HG02798 (cell line): Measurements from ENCODE around the gene LY6G6D.

ENCODE experiments used
- ATAC-seq: cut with Tn5 transposase; IDR thresholded peaks from one replicate; pipeline ENCODE4 v1.9.1; 2021; ENCODE audit warnings: mild to moderate bottlenecking; ENCODE audit not compliant: unreplicated experiment, poor library complexity

Gene LY6G6D, protein sequence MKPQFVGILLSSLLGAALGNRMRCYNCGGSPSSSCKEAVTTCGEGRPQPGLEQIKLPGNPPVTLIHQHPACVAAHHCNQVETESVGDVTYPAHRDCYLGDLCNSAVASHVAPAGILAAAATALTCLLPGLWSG

DNA sequence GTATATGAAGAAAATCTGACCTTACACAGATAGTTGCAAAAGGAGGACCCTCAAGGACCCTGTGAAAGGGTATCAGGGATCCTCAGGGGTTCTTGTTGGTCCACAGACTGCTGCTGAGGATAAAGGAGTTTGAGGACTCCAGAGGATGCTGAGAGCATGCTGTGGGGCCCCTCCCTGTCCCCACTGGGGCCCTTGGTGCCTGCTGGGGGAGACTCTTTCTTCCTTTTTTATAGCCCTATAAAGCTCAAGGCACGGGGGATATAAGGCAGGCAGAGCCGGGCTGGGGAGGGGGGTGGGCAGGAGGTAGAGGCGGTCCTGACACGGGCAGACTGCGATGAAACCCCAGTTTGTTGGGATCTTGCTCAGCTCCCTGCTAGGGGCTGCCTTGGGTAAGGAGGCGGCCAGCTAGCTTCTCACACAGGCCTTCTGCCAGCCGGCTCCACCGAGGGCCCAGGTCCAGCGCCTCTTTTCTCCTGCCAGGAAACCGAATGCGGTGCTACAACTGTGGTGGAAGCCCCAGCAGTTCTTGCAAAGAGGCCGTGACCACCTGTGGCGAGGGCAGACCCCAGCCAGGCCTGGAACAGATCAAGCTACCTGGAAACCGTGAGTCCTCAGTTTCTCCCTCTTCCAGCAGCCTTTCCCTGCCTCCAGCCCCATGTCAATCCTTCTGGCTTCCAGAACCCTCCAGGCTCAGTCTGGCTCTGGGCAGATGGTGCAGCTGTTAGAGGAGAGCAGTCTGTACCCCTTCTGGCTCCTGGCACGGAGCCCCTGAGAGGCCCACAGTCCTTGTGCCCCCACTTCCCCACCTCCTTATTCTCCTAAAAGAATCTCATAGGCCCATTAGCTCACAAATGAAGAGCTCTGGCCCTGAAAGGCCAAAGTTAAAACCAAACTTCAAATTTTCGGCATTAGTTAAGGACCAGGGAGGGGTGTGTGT lies at the start of gene LY6G6D:
LY6G6D (plus strand) TSS at position 327 of the 937 bp plus-strand sequence; CDS start at position 335, 8 bp downstream.
- ATAC-seq: no peak

DNA sequence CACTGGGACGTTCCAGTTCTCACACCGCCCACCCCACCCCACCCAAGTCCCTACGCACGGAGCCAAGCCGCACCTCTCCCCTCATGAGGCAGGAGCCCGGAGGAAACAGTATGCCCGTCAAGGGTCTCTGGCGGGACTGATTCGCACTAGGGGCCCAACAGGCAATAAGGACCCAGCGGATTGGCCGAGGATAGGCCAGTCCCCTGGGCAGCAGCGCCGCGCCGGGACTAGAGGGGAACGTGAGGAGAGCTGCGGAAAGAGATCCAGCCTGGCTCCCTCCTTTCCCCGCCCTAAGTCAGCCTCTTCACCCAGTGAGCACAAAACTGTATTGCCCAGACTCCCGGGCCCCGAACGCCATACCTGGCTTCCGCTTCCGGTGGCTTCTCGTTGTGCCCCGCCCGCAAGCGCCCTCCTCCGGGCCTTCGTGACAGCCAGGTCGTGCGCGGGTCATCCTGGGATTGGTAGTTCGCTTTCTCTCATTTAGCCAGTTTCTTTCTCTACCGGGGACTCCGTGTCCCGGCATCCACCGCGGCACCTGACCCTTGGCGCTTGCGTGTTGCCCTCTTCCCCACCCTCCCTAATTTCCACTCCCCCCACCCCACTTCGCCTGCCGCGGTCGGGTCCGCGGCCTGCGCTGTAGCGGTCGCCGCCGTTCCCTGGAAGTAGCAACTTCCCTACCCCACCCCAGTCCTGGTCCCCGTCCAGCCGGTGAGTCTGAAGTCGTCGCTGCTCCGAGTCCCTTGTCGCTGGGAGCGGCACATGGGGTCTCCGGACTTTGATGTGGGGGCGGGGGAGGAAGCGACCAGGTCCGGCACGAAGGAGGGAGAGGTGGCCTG lies 49.4 kb upstream of the LY6G6D start, which contains the start of gene CSNK2B:
CSNK2B (plus strand) TSS at position 580 of the 836 bp plus-strand sequence. CDS start 752 bp downstream, outside the sequence.
- ATAC-seq: peak; percentile 85

DNA sequence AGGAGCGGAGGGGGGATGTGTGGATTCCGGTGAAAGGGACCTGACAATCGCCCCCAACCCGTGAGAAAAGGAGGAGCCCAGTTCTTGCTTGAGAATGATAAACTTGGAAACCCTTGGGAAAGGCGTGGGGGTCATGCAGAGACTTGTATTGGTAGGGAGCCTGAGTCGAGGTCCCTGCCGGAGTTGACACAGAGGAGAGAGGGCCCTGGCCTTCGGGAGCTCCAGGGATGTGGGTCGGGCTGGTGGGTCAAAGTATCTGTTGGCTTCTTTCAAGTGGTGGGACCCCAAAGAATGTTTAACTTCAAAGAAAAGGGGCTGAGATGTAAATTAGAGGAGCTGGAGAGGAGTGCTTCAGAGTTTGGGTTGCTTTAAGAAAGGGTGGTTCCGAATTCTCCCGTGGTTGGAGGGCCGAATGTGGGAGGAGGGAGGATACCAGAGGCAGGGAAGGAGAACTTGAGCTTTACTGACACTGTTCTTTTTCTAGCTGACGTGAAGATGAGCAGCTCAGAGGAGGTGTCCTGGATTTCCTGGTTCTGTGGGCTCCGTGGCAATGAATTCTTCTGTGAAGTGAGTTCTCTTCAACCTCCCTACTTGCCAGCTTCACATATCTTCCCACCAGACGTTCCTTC lies 48.7 kb upstream of the LY6G6D start:
- no peak for ATAC-seq

DNA sequence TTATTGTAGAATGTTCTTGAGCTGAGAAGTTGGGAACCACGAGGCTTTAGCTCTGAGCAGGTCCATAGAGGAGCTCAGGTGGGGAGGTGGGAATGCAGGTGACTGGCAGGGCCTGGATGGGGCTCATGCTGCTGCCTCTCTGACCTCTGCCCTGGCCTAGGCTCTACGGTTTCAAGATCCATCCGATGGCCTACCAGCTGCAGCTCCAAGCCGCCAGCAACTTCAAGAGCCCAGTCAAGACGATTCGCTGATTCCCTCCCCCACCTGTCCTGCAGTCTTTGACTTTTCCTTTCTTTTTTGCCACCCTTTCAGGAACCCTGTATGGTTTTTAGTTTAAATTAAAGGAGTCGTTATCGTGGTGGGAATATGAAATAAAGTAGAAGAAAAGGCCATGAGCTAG lies 45.5 kb upstream of the LY6G6D start, which contains the start of gene LY6G5B:
LY6G5B (plus strand) TSS at position 301 of the 400 bp plus-strand sequence. CDS start 975 bp downstream, outside the sequence.
- ATAC-seq: no peak

DNA sequence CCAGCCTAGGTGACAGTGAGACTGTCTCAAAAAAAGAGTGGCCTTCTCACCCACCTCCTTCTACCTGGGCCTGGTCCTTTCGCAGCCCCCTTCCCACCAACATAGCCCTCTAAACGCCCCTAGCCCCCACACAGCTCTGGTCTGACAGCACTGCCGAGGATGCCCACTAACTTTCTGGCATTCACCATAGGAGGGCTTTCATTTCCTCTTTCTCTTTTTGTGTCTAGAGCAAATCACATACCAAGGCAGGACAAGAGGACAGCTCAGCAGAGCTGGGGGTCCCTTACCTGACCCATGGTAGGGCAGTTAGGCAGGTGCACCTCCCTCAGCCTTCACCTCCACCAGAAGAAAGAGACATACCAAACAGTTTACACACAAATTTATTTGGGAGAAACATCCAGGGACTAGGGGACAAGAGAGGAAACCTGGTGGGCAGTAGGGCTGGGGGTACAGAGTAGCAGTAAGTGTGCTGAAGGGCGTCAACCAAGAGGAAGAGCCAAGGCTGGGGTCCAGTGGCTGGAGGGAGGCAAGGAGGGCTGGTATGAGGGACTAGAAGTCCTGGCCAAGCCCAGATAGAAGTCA lies 38.7 kb upstream of the LY6G6D start:
- no peak for ATAC-seq

DNA sequence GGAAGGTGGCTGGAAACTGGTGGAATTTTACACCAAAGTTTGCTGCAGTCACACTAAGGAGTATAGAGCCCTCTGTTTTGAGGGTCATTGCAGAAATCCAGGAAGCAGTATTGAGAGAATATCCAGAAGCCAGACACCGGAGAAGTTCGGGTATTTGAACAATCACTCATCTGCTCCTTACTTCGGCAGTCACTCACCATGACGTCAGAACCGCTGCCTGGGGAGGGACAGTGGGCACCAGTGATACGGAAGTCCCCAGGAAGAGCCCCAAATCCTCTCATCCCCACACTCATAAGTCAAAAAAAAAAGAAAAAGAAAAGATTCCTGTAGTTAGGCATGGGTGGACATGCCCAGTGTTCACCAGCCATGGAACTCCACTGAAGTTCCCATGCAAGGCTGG lies 38.2 kb upstream of the LY6G6D start:
- ATAC-seq: no peak

DNA sequence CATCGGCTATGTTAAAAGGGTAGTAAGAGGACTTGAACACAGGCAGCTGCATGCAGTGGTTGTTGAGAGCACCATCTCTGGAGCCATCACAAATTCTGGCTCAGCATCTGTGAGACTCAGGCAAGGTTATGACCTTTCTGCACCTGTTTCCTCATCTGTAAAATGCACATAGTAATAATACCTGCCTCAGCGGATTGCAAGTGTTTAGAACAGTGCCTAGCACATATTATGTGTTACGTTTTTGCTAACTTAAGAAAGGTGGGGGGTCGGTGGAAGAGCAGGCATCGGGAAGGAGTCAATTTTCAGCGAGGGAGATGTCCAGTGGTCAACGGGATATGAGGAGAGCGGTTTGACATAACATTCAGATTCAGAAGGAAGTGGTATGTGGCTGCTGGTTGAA lies 37.2 kb upstream of the LY6G6D start:
- ATAC-seq: no peak

DNA sequence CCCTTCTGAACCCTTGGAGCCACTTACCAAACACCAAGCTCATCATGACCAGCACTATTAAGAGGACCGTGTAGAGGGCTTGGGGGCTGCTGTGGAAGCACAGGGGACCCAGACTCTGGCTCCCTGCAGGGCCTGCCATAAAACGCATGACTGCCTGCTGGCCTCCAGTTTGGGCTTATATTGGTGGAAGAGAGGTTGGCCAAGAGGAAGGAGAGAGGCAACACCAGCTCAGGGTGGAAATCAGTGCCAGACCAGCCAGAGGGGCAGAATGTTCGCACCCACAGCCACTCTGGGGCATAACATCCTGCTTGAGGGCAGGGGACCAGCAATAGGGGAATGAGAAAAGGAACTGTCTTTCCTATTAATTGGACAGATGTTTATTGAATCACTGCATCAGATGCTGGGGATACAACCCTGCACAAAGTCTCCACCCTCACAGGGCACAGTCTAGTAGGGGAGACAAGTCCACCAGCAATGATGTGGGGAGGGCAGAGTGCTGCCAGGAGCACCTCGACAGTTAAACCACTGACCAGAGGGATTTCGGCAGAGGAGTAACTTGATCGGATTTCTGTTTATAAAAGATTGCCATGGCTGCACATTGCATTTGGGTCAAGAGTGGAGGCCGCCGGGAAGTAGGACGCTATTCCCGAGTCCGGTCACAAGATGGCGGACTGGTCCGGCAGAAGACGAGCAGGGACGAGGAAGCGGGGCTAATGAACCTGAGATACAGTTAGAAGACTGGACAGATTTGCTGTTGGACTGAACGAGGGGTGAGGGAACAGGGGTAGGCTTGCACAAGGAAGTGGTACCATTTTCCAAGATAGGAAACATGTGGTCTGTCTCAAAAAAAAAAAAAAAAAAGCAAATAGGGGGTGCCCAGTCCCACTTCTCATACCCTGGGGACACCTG lies 34.7 kb upstream of the LY6G6D start, which contains the start of gene LY6G5C:
LY6G5C (minus strand) TSS at position 842 of the 909 bp plus-strand sequence; CDS start at position 148, 694 bp downstream.
- peak; percentile 54 for ATAC-seq

DNA sequence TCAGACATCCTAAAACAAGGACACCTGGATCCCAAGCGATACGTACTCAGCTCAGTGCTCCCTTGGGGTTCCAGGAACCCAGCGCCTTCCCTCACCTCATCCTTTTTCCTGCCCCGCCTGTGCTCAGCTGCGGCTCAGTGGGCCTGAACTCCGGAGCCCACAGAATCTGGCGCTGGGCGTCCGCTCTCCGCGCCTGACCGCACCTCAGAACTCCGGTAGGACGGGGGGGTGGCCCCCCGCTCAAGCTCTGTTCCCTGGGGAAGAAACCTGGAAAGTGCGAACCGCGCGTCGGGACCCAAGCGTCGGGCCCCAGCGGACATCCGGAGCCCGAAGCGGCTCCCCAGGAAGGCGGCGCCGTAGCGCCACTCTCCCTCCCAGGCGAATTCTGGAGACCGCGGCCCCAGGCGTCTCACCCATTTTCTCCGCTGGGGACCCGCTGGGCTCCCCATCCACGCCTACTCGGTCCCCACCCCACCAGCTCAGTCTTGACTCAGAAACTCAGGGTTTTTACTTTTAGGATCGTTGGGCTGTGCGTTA lies 33.9 kb upstream of the LY6G6D start:
- ATAC-seq: peak; percentile 33

DNA sequence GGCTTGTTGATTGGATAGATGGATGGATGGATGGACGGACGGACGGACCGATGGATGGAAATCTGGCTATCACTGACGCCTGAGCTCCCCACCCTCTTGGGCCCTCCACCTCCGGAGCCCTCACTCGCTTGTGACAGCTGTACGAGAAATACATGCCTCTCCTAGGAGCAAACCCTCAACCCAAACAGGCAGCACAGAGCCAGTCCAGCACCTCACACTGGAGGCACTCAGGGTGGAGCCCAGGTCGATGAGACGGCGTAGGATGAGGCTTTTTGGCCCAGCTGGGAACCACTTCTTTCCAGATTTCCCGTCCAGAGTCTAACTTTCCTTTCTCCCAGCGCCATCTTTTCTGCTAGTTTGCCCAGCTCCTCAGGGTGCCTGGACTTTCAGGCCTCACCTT lies 31.6 kb upstream of the LY6G6D start:
- ATAC-seq: no peak

DNA sequence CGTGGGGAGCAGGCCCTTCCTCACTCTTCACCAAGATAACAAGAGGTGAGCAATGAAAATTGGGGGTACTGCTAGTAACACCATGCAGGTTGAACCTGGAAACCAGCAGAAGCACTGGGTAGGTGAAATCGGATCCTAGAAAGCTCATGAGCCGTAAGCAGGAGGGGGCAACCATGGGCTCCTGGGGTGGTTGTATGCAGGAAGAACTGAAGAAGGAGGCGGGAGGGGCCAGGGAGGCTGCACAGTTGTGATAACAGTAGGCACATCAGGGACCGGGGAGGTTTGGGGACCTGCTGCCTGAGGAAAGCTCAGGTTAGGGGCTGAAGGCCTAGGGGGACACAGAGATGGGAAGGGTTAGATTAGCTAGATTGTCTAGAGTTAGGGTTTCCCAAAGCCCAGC lies 28.7 kb upstream of the LY6G6D start:
- ATAC-seq: no peak

DNA sequence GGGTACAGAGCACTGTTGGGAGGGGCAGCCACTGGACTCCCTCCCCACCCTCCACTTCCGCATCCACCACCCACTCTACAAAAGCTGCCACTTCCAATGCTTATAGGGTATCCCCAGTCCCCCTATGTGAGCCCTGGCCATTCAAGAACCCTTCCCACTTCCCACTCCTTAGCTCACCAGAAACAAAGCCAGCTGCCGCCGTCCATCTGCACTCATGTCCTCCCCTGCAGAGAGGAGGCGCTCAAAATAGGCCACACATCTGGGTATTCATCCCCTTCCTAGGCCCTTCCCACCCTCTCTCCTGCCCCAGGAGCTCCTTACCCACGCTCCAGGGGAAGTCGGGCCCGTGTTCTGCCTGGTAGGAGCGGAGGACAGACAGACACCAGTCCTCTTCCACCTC lies 27.8 kb upstream of the LY6G6D start:
- no peak for ATAC-seq

DNA sequence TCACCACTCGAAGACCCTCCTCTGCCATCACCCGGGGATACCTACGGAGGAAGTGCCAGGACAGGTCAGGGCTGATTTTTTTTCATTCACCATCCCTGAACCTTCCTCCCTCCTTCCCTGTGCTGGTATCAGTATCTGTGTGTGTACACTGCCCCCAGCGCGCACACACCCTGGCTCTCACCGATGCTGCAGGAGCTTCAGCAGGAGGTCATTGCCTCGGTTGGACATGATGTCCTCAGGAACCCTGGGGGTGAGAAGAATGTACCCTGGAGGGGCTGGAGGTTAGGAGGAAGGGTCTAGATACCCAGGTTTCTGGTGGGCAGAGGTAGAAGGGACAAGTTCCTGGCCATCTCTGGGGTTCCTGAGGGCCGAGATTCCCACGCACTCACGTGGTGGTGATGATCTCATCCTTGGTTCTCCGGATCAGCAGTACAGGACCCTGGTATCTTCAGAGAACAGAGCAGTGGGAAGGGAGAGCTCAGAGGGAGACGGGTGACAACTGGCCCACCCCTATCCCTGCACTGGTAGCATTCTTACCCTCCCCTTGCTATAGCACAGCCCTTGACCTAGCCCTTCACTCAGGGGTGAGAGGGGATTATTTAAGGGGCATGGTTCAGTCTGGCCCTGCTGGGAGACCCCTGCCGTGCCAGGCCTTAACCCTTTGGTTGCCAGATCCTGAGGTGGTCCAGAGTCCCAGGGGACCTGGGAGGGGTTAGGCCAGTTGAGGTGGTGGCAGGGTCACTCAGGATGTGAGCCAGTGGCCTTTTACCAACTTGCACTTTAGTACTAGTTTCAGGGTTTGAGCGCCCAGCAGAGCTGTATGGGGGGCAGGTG lies 27.1 kb upstream of the LY6G6D start:
- ATAC-seq: no peak

DNA sequence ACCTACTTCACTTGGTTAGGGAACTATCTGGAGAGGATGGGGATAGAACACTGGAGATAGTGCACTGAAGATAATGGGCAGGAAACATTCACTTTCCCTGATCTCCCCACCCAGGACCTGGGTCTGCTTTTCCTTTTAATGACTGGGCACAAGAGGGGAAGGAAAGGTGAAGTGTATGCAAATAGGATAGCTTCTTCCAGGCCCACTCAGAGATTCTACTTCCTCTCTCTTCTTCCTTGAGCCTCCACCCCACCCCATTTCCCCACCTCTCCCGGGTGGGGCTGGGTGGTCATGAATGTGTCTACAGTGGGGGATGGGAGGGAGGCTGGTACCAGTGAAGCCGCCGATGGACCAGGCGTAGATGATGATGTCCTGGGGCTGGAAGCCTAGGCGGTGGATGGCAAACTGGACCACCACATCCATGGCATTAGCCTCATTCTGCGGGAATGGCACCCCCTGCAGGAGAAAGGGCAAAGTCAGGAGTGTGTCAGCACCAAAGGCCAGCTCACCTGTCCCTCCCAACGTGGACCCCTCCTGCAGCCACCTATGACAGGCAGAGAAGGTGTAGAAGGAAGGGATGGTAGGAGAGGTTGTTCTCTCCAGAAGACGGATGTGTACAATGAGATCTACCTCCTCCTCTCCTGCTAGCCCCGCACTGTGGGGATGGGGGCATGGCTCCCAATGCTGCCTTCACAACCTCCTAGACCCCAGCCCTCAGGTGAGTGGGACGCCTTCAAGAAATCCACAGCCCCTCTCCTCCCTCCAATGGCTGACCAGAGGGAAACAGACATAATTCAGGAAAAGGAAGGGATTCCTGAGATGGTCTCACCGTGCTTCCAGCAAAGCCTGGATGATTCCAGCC lies 25.7 kb upstream of the LY6G6D start:
- ATAC-seq: no peak

DNA sequence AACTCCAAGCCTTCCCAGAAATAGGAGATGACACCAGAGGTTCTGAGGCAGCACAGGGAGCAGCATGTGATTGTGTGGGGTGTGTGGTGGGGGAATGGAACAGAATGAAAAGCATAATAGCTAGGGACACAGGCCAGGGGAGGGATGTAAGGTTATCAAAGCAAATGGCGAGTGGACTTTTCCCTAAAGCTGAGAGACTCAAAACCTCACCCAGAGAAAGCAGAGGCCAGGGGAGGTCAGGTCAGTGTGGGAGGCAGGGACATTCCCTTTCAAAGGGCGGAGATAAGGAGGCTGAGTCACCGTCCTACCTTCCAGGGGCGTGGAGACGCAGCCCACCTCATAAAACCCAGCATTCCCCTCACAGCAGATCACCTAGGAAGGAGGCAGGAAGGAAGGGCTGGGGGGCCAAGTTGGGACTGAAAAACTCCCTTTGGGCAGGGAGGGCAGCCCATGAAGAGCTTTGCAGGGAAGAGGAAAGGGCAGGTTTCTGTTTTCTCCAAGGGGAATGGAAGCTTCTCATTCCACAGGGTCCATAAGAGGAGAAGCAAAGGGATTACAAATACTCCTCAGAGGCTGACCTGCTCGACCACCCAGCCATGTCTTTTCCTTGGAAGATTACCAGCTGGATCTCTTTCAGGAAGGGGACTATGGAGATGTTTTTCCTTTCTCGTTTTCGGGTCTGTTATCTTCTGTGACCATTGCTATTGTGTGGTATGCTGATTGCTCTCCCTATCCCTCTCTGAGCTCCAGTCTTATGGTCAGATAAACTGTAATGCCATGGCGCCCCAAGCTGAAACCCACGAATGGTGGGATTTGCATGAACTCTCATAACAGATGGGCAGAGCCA lies 24.7 kb upstream of the LY6G6D start:
- ATAC-seq: no peak

DNA sequence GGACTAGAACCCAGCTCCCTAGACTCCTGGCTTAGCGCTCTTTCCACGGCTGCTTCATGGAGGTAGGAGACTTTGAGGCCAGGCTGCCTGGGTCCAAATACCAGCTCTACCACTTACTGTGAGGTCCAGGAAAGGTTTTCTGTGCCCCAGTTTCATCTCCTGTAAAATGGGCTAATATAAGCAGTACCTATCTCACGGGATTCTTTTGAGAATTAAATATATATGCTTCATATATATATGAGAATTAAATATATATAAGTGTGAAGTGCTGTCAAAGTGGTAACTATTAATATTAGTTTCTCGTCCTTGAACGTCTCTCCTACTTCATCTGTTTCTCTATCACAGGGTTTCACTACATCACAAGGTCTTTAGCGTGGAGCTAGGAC lies 24.1 kb upstream of the LY6G6D start:
- ATAC-seq: no peak
